Umbilical cord (tissue), 2 donors: Measurements from ENCODE around the gene TERB1. TPM values are rescaled to one million over a fixed set of nuclear protein-coding genes. Genes with fewer than 3 reads are reported as not detected.
"Not testable (repeated sequence)": the region's sequence is repeated elsewhere in the genome, so short reads cannot be mapped to it uniquely, and the experiment has no call there.

Experiments used
- DNase-seq: peaks from one replicate; pipeline ENCODE4 v3.0.0-alpha.2; 2015; ENCODE audit warnings: low spot score
- total RNA-seq: library from RNA; depleted of rRNA; stranded (reverse); fragments of >200 nt; gene quantifications from one replicate; pipeline ENCODE4 v1.2.3, GENCODE V29; 2014; ENCODE audit warnings: low replicate concordance; ENCODE audit not compliant: insufficient read depth

Gene TERB1
- total RNA-seq, 1 donor from 2014 or later: 1.7 TPM

- no peak for DNase-seq
These were observed 22.6 kb upstream of the TERB1 start for GRCh38 chr16:66824006-66824405.

GRCh38 chr16:66814734-66815133 lies 13.3 kb upstream of the TERB1 start:
- DNase-seq: no peak

- DNase-seq: no peak
These were observed 9.7 kb upstream of the TERB1 start for GRCh38 chr16:66811043-66811442.

GRCh38 chr16:66810391-66810790 lies 9.0 kb upstream of the TERB1 start:
- DNase-seq: peak; percentile 35

GRCh38 chr16:66809765-66810164 lies 8.4 kb upstream of the TERB1 start:
- no peak for DNase-seq

- no peak for DNase-seq
These were observed 775 bp upstream of the TERB1 start for GRCh38 chr16:66802159-66802558.

GRCh38 chr16:66800856-66801255 lies 528 bp downstream of the TERB1 start:
- no peak for DNase-seq

GRCh38 chr16:66798161-66798560 lies 3.2 kb downstream of the TERB1 start:
- DNase-seq: no peak

- DNase-seq: not testable (repeated sequence)
These were observed 7.4 kb downstream of the TERB1 start for GRCh38 chr16:66793984-66794383.

GRCh38 chr16:66790130-66790733 lies 11.2 kb downstream of the TERB1 start:
- no peak for DNase-seq

GRCh38 chr16:66787427-66787826 lies 14.0 kb downstream of the TERB1 start:
- DNase-seq: no peak

GRCh38 chr16:66786551-66786950 lies 14.8 kb downstream of the TERB1 start:
- no peak for DNase-seq

- no peak for DNase-seq
These were observed 24.9 kb downstream of the TERB1 start for GRCh38 chr16:66776457-66776856.

GRCh38 chr16:66774981-66775380 lies 26.4 kb downstream of the TERB1 start:
- no peak for DNase-seq

- no peak for DNase-seq
These were observed 43.3 kb downstream of the TERB1 start for GRCh38 chr16:66758086-66758485.

GRCh38 chr16:66754819-66755218 lies 46.6 kb downstream of the TERB1 start:
- DNase-seq: no peak

GRCh38 chr16:66754211-66754610 lies 47.2 kb downstream of the TERB1 start:
- DNase-seq: no peak

GRCh38 chr16:66752958-66753357 lies 48.4 kb downstream of the TERB1 start:
- DNase-seq: no peak

GRCh38 chr16:66752379-66752778 lies 49.0 kb downstream of the TERB1 start:
- DNase-seq: no peak

GRCh38 chr16:66751992-66752322 lies 49.4 kb downstream of the TERB1 start:
- no peak for DNase-seq

- peak; percentile 79 for DNase-seq
These were observed 49.9 kb downstream of the TERB1 start, which contains the start of gene DYNC1LI2 for GRCh38 chr16:66751303-66751991. TSS of gene DYNC1LI2 (minus strand) at chr16:66751609. CDS start at chr16:66751591, 18 bp downstream.

GRCh38 chr16:66751053-66751302 lies 50.4 kb downstream of the TERB1 start:
- DNase-seq: peak; percentile 35

GRCh38 chr16:66750279-66751052 lies 50.9 kb downstream of the TERB1 start:
- no peak for DNase-seq
